MV-4-11 (cell line): ENCODE measurements around the gene ANKRD11.

Experiments used
- DNase-seq: peaks from one replicate; lab custom pipeline; 2025; lab: John Stamatoyannopoulos, UW

Gene ANKRD11

GRCh38 chr16:89232107-89232506, 258.3 kb downstream of the ANKRD11 start:
- no peak for DNase-seq

- no peak for DNase-seq
Observed at GRCh38 chr16:89230255-89230654, 260.1 kb downstream of the ANKRD11 start.

- no peak for DNase-seq
Observed at GRCh38 chr16:89224665-89225064, 265.7 kb downstream of the ANKRD11 start.

GRCh38 chr16:89222931-89223330, 267.4 kb downstream of the ANKRD11 start:
- DNase-seq = no peak

GRCh38 chr16:89221604-89222003, 268.8 kb downstream of the ANKRD11 start:
- DNase-seq = no peak

GRCh38 chr16:89219365-89219764, 271.0 kb downstream of the ANKRD11 start:
- no peak for DNase-seq
